ENCODE data around the gene TSPAN13.

GRCh38 chr7:16734148-16734726, 19.3 kb upstream of the TSPAN13 start:
- TF ChIP-seq, protein P1, sequence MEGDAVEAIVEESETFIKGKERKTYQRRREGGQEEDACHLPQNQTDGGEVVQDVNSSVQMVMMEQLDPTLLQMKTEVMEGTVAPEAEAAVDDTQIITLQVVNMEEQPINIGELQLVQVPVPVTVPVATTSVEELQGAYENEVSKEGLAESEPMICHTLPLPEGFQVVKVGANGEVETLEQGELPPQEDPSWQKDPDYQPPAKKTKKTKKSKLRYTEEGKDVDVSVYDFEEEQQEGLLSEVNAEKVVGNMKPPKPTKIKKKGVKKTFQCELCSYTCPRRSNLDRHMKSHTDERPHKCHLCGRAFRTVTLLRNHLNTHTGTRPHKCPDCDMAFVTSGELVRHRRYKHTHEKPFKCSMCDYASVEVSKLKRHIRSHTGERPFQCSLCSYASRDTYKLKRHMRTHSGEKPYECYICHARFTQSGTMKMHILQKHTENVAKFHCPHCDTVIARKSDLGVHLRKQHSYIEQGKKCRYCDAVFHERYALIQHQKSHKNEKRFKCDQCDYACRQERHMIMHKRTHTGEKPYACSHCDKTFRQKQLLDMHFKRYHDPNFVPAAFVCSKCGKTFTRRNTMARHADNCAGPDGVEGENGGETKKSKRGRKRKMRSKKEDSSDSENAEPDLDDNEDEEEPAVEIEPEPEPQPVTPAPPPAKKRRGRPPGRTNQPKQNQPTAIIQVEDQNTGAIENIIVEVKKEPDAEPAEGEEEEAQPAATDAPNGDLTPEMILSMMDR (IDR thresholded peaks at IDR 0.05): no peak
- TF ChIP-seq POLR2A (IDR thresholded peaks at IDR 0.05): no peak
